DMS53 (cell line): Measurements from ENCODE around the gene SBSN.
"Not testable (repeated sequence)": the region's sequence is repeated elsewhere in the genome, so short reads cannot be mapped to it uniquely, and the experiment has no call there.

ENCODE experiments used
- DNase-seq: peaks from one replicate; lab custom pipeline; 2025; lab: John Stamatoyannopoulos, UW

Gene SBSN

GRCh38 chr19:35474594-35474993 is 53.5 kb downstream of the SBSN start:
- not testable (repeated sequence) for DNase-seq

GRCh38 chr19:35474104-35474503 is 54.0 kb downstream of the SBSN start:
- DNase-seq = no peak
